ENCODE data around the gene USP47.

GRCh38 chr11:11995601-11996000 is 153.8 kb downstream of the USP47 start:
- no peak for TF ChIP-seq CTCF (IDR thresholded peaks at IDR 0.05)
- TF ChIP-seq POLR2A (IDR thresholded peaks at IDR 0.05): no peak
